IPS DF 19.7 (cell line): ENCODE measurements around the gene MAP2K4.

Experiments
- DNase-seq: peaks from one replicate; pipeline ENCODE4 v3.0.0-alpha.2; 2013; ENCODE audit warnings: low read depth, low spot score

The MAP2K4 gene

GRCh38 chr17:12088035-12088434 is 67.4 kb downstream of the MAP2K4 start:
- DNase-seq, result no peak

- DNase-seq, result no peak
Measured at GRCh38 chr17:12089809-12090384, 69.2 kb downstream of the MAP2K4 start.

GRCh38 chr17:12094336-12094735 is 73.7 kb downstream of the MAP2K4 start:
- no peak for DNase-seq

GRCh38 chr17:12095522-12095921 is 74.8 kb downstream of the MAP2K4 start:
- no peak for DNase-seq

- DNase-seq, result no peak
Measured at GRCh38 chr17:12097326-12097725, 76.6 kb downstream of the MAP2K4 start.

- no peak for DNase-seq
Measured at GRCh38 chr17:12098568-12098967, 77.9 kb downstream of the MAP2K4 start.

GRCh38 chr17:12099412-12099811 is 78.7 kb downstream of the MAP2K4 start:
- DNase-seq, result no peak

GRCh38 chr17:12104831-12105230 is 84.2 kb downstream of the MAP2K4 start:
- DNase-seq, result no peak

GRCh38 chr17:12107905-12108304 is 87.2 kb downstream of the MAP2K4 start:
- no peak for DNase-seq

- no peak for DNase-seq
Measured at GRCh38 chr17:12110906-12111305, 90.2 kb downstream of the MAP2K4 start.

- DNase-seq, result no peak
Measured at GRCh38 chr17:12113156-12113555, 92.5 kb downstream of the MAP2K4 start.

- DNase-seq, result no peak
Measured at GRCh38 chr17:12114686-12115418, 94.2 kb downstream of the MAP2K4 start.

GRCh38 chr17:12116143-12116542 is 95.5 kb downstream of the MAP2K4 start:
- DNase-seq, result no peak

- DNase-seq, result no peak
Measured at GRCh38 chr17:12118617-12119016, 97.9 kb downstream of the MAP2K4 start.

GRCh38 chr17:12122075-12122474 is 101.4 kb downstream of the MAP2K4 start:
- no peak for DNase-seq

GRCh38 chr17:12127177-12127576 is 106.5 kb downstream of the MAP2K4 start:
- no peak for DNase-seq

- no peak for DNase-seq
Measured at GRCh38 chr17:12127667-12128066, 107.0 kb downstream of the MAP2K4 start.

- no peak for DNase-seq
Measured at GRCh38 chr17:12128946-12129345, 108.3 kb downstream of the MAP2K4 start.

- no peak for DNase-seq
Measured at GRCh38 chr17:12133183-12133582, 112.5 kb downstream of the MAP2K4 start.

GRCh38 chr17:12134101-12134500 is 113.4 kb downstream of the MAP2K4 start:
- DNase-seq, result no peak

GRCh38 chr17:12134587-12134986 is 113.9 kb downstream of the MAP2K4 start:
- DNase-seq, result no peak

GRCh38 chr17:12136243-12136642 is 115.6 kb downstream of the MAP2K4 start:
- DNase-seq, result no peak

- DNase-seq, result no peak
Measured at GRCh38 chr17:12136646-12137045, 116.0 kb downstream of the MAP2K4 start.

- no peak for DNase-seq
Measured at GRCh38 chr17:12137859-12138258, 117.2 kb downstream of the MAP2K4 start.
